C4-2B (cell line): ENCODE results near the gene TAS2R5.

Source experiments
- ZFX ChIP-seq: fragments of 450-650 bp; IDR thresholded peaks from 2 replicates; pipeline ENCODE4 v1.6.1; 2017
- TF ChIP-seq, protein P1 (sequence below): fragments of 450-650 bp; conservative IDR thresholded peaks from 2 replicates; pipeline ENCODE4 v1.5.1; 2017; ENCODE audit warnings: mild to moderate bottlenecking

DNA sequence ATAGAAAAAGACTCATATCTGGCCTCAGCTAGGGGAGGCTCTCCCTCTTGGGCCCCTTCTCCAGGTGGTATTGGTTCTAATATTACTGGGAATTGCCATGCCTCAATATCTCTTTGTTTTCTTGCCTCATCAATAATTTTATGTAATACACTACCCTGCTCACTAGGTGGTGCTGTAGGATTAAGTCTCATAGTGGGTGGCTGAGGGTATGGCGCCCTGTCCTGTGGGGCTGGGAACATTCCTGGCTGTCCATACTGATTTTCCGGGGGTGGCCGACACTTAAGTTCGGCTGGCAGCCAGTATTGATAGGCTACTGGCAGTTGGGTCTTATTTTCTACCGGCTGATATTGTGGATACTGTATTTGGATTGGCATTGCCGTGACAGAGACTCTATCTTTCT is 35.1 kb upstream of the TAS2R5 start:
- TF ChIP-seq ZFX: no peak
- TF ChIP-seq, protein P1, sequence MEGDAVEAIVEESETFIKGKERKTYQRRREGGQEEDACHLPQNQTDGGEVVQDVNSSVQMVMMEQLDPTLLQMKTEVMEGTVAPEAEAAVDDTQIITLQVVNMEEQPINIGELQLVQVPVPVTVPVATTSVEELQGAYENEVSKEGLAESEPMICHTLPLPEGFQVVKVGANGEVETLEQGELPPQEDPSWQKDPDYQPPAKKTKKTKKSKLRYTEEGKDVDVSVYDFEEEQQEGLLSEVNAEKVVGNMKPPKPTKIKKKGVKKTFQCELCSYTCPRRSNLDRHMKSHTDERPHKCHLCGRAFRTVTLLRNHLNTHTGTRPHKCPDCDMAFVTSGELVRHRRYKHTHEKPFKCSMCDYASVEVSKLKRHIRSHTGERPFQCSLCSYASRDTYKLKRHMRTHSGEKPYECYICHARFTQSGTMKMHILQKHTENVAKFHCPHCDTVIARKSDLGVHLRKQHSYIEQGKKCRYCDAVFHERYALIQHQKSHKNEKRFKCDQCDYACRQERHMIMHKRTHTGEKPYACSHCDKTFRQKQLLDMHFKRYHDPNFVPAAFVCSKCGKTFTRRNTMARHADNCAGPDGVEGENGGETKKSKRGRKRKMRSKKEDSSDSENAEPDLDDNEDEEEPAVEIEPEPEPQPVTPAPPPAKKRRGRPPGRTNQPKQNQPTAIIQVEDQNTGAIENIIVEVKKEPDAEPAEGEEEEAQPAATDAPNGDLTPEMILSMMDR: peak; percentile 77
